Measurements from ENCODE around the gene LRRC43.

GRCh38 chr12:122159882-122160281, 23.0 kb upstream of the LRRC43 start:
- TF ChIP-seq EZH2 (IDR thresholded peaks at IDR 0.05; ENCODE audit: low read length, missing control alignments) (no peak), CTCF (conservative IDR thresholded peaks at IDR 0.05 in 1 of 2, IDR thresholded peaks at IDR 0.05 in 1 of 2; ENCODE audit: low read depth in 1 of 2, low read length in 2 of 2) (no peak)
